Loucy (cell line): Measurements from ENCODE around the gene EPHA6.
A peak's percentile ranks its signal among the peaks of the same experiment; 100 is the strongest.

Experiments used
- H2AFZ ChIP-seq: fragments of 200-600 bp; sonication (generic); 2 replicates; pipeline ENCODE4 v1.6.0; 2016; ENCODE audit warnings: antibody characterized with exemption, mild to moderate bottlenecking, low read length, moderate library complexity
- H3F3A ChIP-seq: fragments of 200-600 bp; 2 replicates; pipeline ENCODE4 v1.6.0; 2016; ENCODE audit warnings: antibody characterized with exemption, low read depth, mild to moderate bottlenecking
- H3K27me3 ChIP-seq: fragments of 200-600 bp; sonication (generic); 2 replicates; pipeline ENCODE4 v1.6.1; 2014; ENCODE audit warnings: low read length, mild to moderate bottlenecking; ENCODE audit not compliant: insufficient read depth, poor library complexity, severe bottlenecking
- H3K36me3 ChIP-seq: fragments of 200-600 bp; sonication (generic); 2 replicates; pipeline ENCODE4 v1.6.1; 2016; ENCODE audit warnings: low read length; ENCODE audit not compliant: insufficient read depth
- H3K4me1 ChIP-seq: fragments of 200-600 bp; sonication (generic); 2 replicates; pipeline ENCODE4 v1.5.1; 2014; ENCODE audit warnings: low read length, mild to moderate bottlenecking; ENCODE audit not compliant: insufficient read depth, poor library complexity, severe bottlenecking
- H3K4me2 ChIP-seq: fragments of 200-600 bp; sonication (generic); 2 replicates; pipeline ENCODE4 v1.6.0; 2014; ENCODE audit warnings: antibody characterized with exemption, low read length, low read depth, mild to moderate bottlenecking; ENCODE audit not compliant: poor library complexity, severe bottlenecking
- H3K4me3 ChIP-seq: fragments of 200-600 bp; sonication (generic); 2 replicates; pipeline ENCODE4 v1.5.1; 2014; ENCODE audit warnings: low read length, mild to moderate bottlenecking, mixed read lengths; ENCODE audit not compliant: poor library complexity, severe bottlenecking
- H3K79me2 ChIP-seq: fragments of 200-600 bp; sonication (generic); 2 replicates; pipeline ENCODE4 v1.6.1; 2014; ENCODE audit warnings: low read length; ENCODE audit not compliant: insufficient read depth
- H3K9ac ChIP-seq: fragments of 200-600 bp; sonication (generic); 2 replicates; pipeline ENCODE4 v1.6.0; 2014; ENCODE audit warnings: mild to moderate bottlenecking, low read depth, low read length, moderate library complexity; ENCODE audit not compliant: poor library complexity, severe bottlenecking
- H3K9me2 ChIP-seq: fragments of 200-600 bp; sonication (generic); replicated peaks from 2 replicates; pipeline ENCODE4 v1.6.1; 2016; ENCODE audit warnings: low read depth, low read length, mixed read lengths
- H3K9me3 ChIP-seq: fragments of 200-600 bp; sonication (generic); 2 replicates; pipeline ENCODE4 v1.6.1; 2014; ENCODE audit warnings: mild to moderate bottlenecking, antibody characterized with exemption, low read length, low read depth; ENCODE audit not compliant: insufficient read depth
- H4K20me1 ChIP-seq: fragments of 200-600 bp; sonication (generic); 2 replicates; pipeline ENCODE4 v1.6.0; 2014; ENCODE audit warnings: antibody characterized with exemption, low read length, mild to moderate bottlenecking; ENCODE audit not compliant: insufficient read depth, poor library complexity, severe bottlenecking
- CTCF ChIP-seq: fragments of 200-600 bp; sonication (generic); conservative IDR thresholded peaks from 2 replicates; pipeline ENCODE4 v1.5.1; 2014; ENCODE audit warnings: mild to moderate bottlenecking, antibody characterized with exemption, low read length
- EZH2phosphoT487 ChIP-seq: fragments of 200-600 bp; IDR thresholded peaks from 2 replicates; pipeline ENCODE4 v1.6.1; 2018; ENCODE audit warnings: antibody characterized with exemption, mild to moderate bottlenecking, moderate library complexity, borderline replicate concordance

Gene EPHA6

DNA sequence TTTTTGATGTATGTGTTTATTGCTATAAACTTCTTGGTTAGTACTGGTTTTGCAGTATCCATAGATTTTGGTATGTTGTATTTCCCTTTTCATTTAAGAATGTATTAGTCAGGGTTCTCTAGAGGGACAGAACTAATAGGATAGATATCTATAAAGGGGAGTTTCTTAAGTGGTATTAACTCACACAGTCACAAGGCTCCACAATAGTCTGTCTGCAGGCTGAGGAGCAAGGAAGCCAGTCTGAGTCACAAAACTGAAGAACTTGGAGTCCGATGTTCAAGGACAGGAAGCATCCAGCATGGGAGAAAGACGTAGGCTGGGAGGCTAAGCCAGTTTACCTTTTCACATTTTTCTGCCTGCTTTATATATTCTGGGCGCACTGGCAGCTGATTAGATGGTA is 958.5 kb downstream of the EPHA6 start:
- no peaks in the 10 kb centered on the region for H4K20me1 ChIP-seq
- no peak overlapping the region for H2AFZ ChIP-seq
- H3K79me2 ChIP-seq: no peaks in the 10 kb centered on the region
- no peaks in the 10 kb centered on the region for H3K4me1 ChIP-seq
- TF ChIP-seq EZH2phosphoT487 (no peak), CTCF (no peak)
- no peaks in the 10 kb centered on the region for H3K27me3 ChIP-seq
- no peaks in the 10 kb centered on the region for H3F3A ChIP-seq
- H3K9ac ChIP-seq: no peak overlapping the region
- H3K4me2 ChIP-seq: no peak overlapping the region
- no peak overlapping the region for H3K4me3 ChIP-seq
- H3K9me2 ChIP-seq: no peaks in the 10 kb centered on the region
- no peaks in the 10 kb centered on the region for H3K36me3 ChIP-seq
- 0 out of 2 replicates have a peak, but pooled peaks cover 6% of the 10 kb centered on the region for H3K9me3 ChIP-seq

DNA sequence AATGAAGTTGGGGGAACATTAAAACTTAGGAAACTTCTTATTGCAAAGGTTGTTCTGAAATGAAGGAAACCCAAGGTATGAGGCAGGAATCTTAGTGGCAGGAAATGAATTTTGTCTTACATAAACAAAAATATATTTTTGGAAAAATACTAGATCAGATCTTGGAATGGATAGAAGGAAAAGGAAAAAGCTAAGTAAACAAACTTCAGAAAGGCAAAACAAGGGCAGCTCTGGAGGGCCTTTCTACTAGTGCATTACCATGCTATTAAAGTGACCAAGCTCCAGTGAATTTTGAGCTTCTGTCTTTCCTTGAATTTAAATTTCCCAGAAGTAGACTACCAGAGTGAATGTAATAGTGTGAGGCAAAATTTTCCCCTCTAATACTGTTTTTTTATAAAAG is 963.8 kb downstream of the EPHA6 start:
- Histone ChIP-seq H3K27me3 (no peaks in the 10 kb centered on the region), H3K9me2 (no peaks in the 10 kb centered on the region), H3K36me3 (no peaks in the 10 kb centered on the region), H3F3A (no peaks in the 10 kb centered on the region), H3K79me2 (no peaks in the 10 kb centered on the region), H3K9ac (no peak overlapping the region), H4K20me1 (no peaks in the 10 kb centered on the region), H3K4me2 (no peak overlapping the region), H3K4me3 (no peak overlapping the region), H3K4me1 (no peaks in the 10 kb centered on the region), H3K9me3 (no peaks in the 10 kb centered on the region), H2AFZ (no peak overlapping the region)
- no peak for TF ChIP-seq CTCF
- TF ChIP-seq EZH2phosphoT487: no peak

DNA sequence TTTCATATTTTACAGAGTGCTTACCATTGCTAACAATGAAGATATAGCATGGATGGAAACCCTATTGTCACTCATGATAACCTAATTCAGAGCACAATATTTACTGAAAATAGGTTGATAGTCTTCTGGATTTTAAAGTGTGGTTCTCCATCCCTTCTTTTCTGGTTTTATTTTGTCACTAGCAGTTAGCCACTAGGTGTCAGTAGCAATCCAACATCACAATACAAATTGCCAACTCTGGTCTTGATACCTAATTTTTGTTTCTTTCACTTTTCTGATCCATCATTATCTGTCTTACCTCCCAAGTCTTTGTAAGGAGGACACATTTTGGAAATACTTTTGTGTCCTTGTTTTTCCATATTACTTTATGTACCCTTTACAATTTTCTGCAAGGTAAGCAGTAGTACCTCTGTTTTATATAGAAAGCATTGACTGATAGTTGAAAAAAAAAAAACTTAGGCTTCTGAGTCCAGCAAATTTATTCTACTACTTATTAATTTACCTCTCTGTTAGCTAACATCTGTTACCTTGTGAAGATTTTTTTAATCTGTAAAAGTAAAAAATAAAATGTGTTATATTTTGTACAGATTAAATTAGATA is 979.1 kb downstream of the EPHA6 start:
- H3F3A ChIP-seq: no peaks in the 10 kb centered on the region
- H3K9ac ChIP-seq: no peak overlapping the region
- no peaks in the 10 kb centered on the region for H3K27me3 ChIP-seq
- H3K79me2 ChIP-seq: no peaks in the 10 kb centered on the region
- no peaks in the 10 kb centered on the region for H3K9me3 ChIP-seq
- H3K4me1 ChIP-seq: no peaks in the 10 kb centered on the region
- no peak overlapping the region for H2AFZ ChIP-seq
- no peaks in the 10 kb centered on the region for H4K20me1 ChIP-seq
- H3K9me2 ChIP-seq: no peaks in the 10 kb centered on the region
- TF ChIP-seq CTCF (peak; percentile 88), EZH2phosphoT487 (no peak)
- no peak overlapping the region for H3K4me2 ChIP-seq
- H3K4me3 ChIP-seq: no peak overlapping the region
- no peaks in the 10 kb centered on the region for H3K36me3 ChIP-seq
